HG02763 (cell line): ENCODE measurements around the gene B4GALNT3.

Experiments
- ATAC-seq: cut with Tn5 transposase; IDR thresholded peaks from one replicate; pipeline ENCODE4 v1.9.1; 2021; ENCODE audit warnings: mild to moderate bottlenecking, moderate library complexity; ENCODE audit not compliant: unreplicated experiment

The B4GALNT3 gene

GRCh38 chr12:556498-556897, 96.8 kb downstream of the B4GALNT3 start:
- ATAC-seq: no peak

GRCh38 chr12:558580-558979, 98.8 kb downstream of the B4GALNT3 start:
- no peak for ATAC-seq

GRCh38 chr12:559208-559905, 99.6 kb downstream of the B4GALNT3 start:
- ATAC-seq: no peak

- no peak for ATAC-seq
Measured at GRCh38 chr12:559906-560455, 100.2 kb downstream of the B4GALNT3 start.

DNA sequence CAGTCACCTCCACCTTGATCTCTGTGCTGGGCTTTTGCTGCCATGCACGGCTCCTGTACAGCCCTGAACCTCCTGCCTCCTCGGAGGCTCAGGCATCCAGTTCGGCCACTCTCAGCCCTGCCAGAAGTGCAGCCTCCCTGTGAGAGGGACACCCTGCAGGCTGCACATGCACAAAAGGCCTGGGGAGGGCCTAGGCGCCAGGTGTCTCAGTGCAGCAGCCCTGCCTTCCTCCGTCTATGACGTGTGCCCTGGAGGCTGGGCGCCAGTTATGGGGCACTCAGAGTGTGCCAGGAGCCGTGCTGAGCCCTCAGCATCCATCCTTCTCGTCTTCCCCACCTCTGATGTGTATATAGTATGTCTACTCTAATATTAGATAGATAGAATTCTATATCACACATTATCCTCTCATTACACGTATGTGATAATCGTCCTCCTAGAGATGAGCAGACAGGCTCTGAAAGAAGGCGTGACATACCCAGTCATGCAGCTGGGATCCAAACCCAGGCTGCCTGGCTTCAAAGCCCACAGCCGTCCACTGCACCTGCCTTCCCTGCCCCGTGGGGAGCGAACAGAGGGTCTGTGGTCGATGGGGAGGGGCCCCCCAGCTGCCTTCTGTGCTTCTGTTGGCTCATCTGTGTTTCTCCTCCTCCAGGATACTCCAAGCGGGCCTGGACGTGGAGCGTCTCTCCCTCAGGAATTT, 101.1 kb downstream of the B4GALNT3 start:
- no peak for ATAC-seq

DNA sequence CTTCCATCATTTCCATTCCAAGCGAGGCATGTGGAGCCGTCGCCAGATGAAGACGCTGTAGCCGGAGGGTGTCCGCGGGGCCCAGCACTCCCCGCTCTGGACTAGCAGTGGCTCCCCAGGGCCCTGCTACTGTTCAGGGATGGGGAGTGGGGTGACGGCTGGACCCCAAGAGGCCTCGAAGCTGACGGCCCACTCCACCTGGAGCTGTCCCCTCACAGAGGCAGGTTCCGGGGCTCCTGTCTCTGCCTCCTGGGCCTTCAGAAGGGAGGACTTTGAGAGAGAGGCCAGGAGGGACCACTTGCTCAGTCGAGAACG, 101.6 kb downstream of the B4GALNT3 start:
- no peak for ATAC-seq

GRCh38 chr12:561908-562593, 102.3 kb downstream of the B4GALNT3 start:
- no peak for ATAC-seq

- no peak for ATAC-seq
Measured at GRCh38 chr12:562634-563033, 102.9 kb downstream of the B4GALNT3 start.

DNA sequence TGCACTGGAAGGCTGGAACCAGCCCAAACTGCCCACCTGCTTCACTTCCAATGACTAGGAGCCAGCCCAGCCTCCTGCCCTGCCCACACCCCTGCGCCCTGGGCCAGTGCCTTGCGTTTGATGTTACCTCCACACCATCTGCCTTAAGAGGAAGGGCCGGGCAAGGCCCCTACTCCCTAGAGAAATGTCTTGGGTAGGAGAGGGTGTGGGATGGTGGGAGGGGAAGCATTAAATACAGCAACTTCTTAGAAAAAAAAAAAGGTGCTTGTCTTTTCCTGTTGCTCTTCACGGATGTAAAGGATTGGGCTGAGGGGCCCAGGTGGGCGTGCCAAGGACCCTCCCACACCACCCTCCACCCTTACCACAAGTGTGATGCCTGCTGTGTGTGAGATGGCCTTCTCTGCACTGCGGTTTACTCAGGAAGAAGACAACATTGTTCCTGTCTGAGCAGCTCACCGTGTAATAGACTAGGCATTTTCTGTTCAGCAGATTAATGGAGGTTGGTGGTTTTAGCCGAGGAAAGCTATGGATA, 103.6 kb downstream of the B4GALNT3 start:
- ATAC-seq: no peak

- no peak for ATAC-seq
Measured at GRCh38 chr12:563787-564298, 104.1 kb downstream of the B4GALNT3 start.

- ATAC-seq: no peak
Measured at GRCh38 chr12:565161-565560, 105.4 kb downstream of the B4GALNT3 start.

- no peak for ATAC-seq
Measured at GRCh38 chr12:565589-566105, 105.9 kb downstream of the B4GALNT3 start.

- no peak for ATAC-seq
Measured at GRCh38 chr12:568486-568885, 108.7 kb downstream of the B4GALNT3 start.

- ATAC-seq: no peak
Measured at GRCh38 chr12:569091-569676, 109.4 kb downstream of the B4GALNT3 start.

- ATAC-seq: peak; percentile 52
Measured at GRCh38 chr12:569803-570434, 110.2 kb downstream of the B4GALNT3 start.

DNA sequence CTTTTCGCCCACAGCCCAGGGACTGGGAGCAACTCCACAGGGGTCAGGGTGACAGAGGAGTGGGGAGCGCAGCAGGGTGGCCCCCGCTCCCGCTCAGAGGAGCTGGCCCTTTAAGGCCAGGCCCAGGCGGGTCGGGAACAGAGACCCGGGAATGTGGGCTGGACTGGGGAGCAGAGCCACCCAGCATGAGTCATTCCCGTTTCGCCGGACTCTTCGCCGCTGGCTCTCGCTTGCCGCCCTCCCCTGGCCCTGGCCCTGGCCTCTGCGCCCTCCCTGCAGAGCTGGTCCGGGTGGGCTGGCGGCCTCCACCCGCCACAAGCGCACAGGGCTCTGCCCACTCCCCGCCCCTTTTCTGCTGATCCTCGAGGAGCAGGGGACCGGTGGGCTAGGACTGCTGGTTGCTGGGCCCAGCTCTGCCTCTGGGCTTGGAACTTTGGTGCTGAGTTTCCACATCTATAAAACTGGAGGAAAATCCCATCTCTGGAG, 110.7 kb downstream of the B4GALNT3 start:
- ATAC-seq: no peak

- ATAC-seq: no peak
Measured at GRCh38 chr12:570921-571794, 111.4 kb downstream of the B4GALNT3 start.

DNA sequence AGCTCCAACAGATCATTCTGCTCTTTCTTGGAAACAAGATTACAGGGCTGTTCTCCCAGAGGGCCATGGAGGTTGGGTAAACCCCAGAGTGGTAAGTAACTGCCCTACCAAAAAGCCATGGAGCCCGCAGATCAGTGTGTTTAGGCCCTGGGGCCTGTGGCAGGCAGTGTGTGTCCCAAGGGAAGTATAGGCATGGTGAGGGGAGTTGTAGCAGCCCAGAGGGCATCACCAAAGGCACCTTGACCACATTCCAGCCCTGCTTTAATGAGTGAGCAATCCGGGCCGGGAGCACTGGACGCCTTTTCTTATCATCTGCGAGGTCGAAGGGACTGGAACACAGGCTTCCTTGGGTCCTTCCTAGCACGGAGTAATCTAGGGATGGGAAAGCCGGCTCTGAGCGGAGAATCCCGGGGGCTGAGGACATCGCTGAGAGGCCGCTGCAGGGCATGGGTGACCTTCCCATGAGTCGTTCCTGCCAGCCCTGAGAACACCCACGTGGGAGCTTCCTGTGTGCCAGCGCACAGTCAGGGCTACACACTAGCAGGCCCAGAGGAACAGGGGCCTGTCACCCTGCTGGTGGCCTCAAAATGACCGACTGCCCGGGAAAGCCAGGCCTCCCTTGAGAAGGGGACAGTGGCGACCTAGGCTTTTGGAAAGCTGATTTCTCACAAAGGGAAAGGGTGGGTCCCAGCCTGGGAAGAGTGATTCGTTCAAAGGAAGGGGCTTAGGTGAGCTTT, 112.2 kb downstream of the B4GALNT3 start:
- no peak for ATAC-seq

DNA sequence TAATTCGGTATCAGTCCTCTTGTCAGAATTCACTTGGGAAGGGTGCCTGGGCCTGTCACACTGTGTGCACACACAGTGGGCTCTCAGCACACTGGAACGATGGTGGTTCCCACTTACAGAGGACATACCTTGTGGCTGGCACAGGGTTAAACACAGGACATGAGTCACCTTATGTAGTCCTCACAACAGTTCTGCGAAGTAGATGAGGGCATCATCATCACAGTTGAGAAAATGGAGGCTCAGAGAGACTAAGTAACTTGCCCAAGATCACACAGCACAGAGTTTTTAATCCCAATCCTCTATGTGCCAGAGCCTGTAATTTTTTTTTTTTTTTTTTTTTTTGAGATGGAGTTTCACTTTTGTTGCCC, 112.8 kb downstream of the B4GALNT3 start:
- no peak for ATAC-seq
